ENCODE results near the gene ANGEL2. TPM values are rescaled to one million over a fixed set of nuclear protein-coding genes. Genes with fewer than 3 reads are reported as not detected.
"Not testable (repeated sequence)": the region's sequence is repeated elsewhere in the genome, so short reads cannot be mapped to it uniquely, and the experiment has no call there.

The ANGEL2 gene
- total and polyA plus RNA-seq, 5 donors from 2014 or later, result 25.2 to 57.3 (median 35.2) TPM

- no peak for ATAC-seq (ENCODE audit: low read depth in 2 of 2)
- Mint-ChIP-seq H3K4me3 (no peak overlapping the region), H3K27ac (no peak overlapping the region), H3K27me3 (peaks cover 62% of the 10 kb centered on the region), H3K36me3 (no peaks in the 10 kb centered on the region), H3K9me3 (peaks cover 0 to 4% (median 1%) of the 10 kb centered on the region in 7 donors), H3K4me1 (peaks cover 0 to 2% (median 0%) of the 10 kb centered on the region in 4 donors)
- no peak for DNase-seq
- no peaks in the 10 kb centered on the region for H3K4me1 ChIP-seq (ENCODE audit: control insufficient read depth, insufficient read depth, low read length, poor library complexity, severe bottlenecking)
- H3K27me3 ChIP-seq (ENCODE audit: control insufficient read depth, insufficient read depth, low read length), result peaks cover 8% of the 10 kb centered on the region
- H3K27ac ChIP-seq (ENCODE audit: insufficient read depth, low read length, poor library complexity, severe bottlenecking), result no peak overlapping the region
- no peak overlapping the region for H3K4me3 ChIP-seq (ENCODE audit: low read depth, low read length)
- no peaks in the 10 kb centered on the region for H3K36me3 ChIP-seq (ENCODE audit: control insufficient read depth, insufficient read depth, low read length)
- H3K9me3 ChIP-seq (ENCODE audit: control insufficient read depth in 2 of 2, low read length in 2 of 2), result no peaks in the 10 kb centered on the region
Observed at GRCh38 chr1:213041443-213041842, 25.8 kb upstream of the ANGEL2 start.

GRCh38 chr1:213035573-213035972, 19.9 kb upstream of the ANGEL2 start:
- H3K4me1 Mint-ChIP-seq, result no peaks in the 10 kb centered on the region
- no peak overlapping the region for H3K27ac Mint-ChIP-seq
- no peak overlapping the region for H3K4me3 Mint-ChIP-seq
- no peak for ATAC-seq (ENCODE audit: low read depth in 2 of 2)
- no peak overlapping the region for H3K27ac ChIP-seq (ENCODE audit: insufficient read depth, low read length, poor library complexity, severe bottlenecking)
- no peaks in the 10 kb centered on the region for H3K4me1 ChIP-seq (ENCODE audit: control insufficient read depth, insufficient read depth, low read length, poor library complexity, severe bottlenecking)
- no peaks in the 10 kb centered on the region for H3K9me3 ChIP-seq (ENCODE audit: control insufficient read depth in 2 of 2, low read length in 2 of 2)
- H3K9me3 Mint-ChIP-seq, result peaks cover 0 to 6% (median 0%) of the 10 kb centered on the region in 7 donors
- H3K36me3 Mint-ChIP-seq, result no peaks in the 10 kb centered on the region
- no peaks in the 10 kb centered on the region for H3K36me3 ChIP-seq (ENCODE audit: control insufficient read depth, insufficient read depth, low read length)
- peaks cover 18% of the 10 kb centered on the region for H3K27me3 ChIP-seq (ENCODE audit: control insufficient read depth, insufficient read depth, low read length)
- no peak overlapping the region for H3K4me3 ChIP-seq (ENCODE audit: low read depth, low read length)
- no peak for DNase-seq
- peaks cover 68% of the 10 kb centered on the region for H3K27me3 Mint-ChIP-seq

GRCh38 chr1:213034713-213035112, 19.0 kb upstream of the ANGEL2 start:
- no peaks in the 10 kb centered on the region for H3K36me3 Mint-ChIP-seq

GRCh38 chr1:213032651-213033050, 17.0 kb upstream of the ANGEL2 start:
- Mint-ChIP-seq H3K27me3 (peaks cover 84% of the 10 kb centered on the region), H3K27ac (no peak overlapping the region), H3K4me3 (no peak overlapping the region), H3K36me3 (no peaks in the 10 kb centered on the region), H3K4me1 (no peaks in the 10 kb centered on the region), H3K9me3 (peaks cover 0 to 4% (median 0%) of the 10 kb centered on the region in 7 donors)
- H3K4me3 ChIP-seq (ENCODE audit: low read depth, low read length), result no peak overlapping the region
- H3K4me1 ChIP-seq (ENCODE audit: control insufficient read depth, insufficient read depth, low read length, poor library complexity, severe bottlenecking), result no peaks in the 10 kb centered on the region
- H3K27ac ChIP-seq (ENCODE audit: insufficient read depth, low read length, poor library complexity, severe bottlenecking), result no peak overlapping the region
- peaks cover 13% of the 10 kb centered on the region for H3K27me3 ChIP-seq (ENCODE audit: control insufficient read depth, insufficient read depth, low read length)
- no peaks in the 10 kb centered on the region for H3K9me3 ChIP-seq (ENCODE audit: control insufficient read depth in 2 of 2, low read length in 2 of 2)
- DNase-seq (no peak), ATAC-seq (ENCODE audit: low read depth in 2 of 2) (no peak)
- no peaks in the 10 kb centered on the region for H3K36me3 ChIP-seq (ENCODE audit: control insufficient read depth, insufficient read depth, low read length)

More at GRCh38 chr1:213034713-213035112, 19.0 kb upstream of the ANGEL2 start:
- Mint-ChIP-seq H3K27ac (no peak overlapping the region), H3K9me3 (peaks cover 0 to 6% (median 0%) of the 10 kb centered on the region in 7 donors), H3K4me3 (no peak overlapping the region), H3K4me1 (no peaks in the 10 kb centered on the region), H3K27me3 (peaks cover 71% of the 10 kb centered on the region)
- no peak overlapping the region for H3K27ac ChIP-seq (ENCODE audit: insufficient read depth, low read length, poor library complexity, severe bottlenecking)
- ATAC-seq (ENCODE audit: low read depth in 2 of 2) (no peak), DNase-seq (no peak)
- H3K4me1 ChIP-seq (ENCODE audit: control insufficient read depth, insufficient read depth, low read length, poor library complexity, severe bottlenecking), result no peaks in the 10 kb centered on the region
- no peak overlapping the region for H3K4me3 ChIP-seq (ENCODE audit: low read depth, low read length)
- no peaks in the 10 kb centered on the region for H3K9me3 ChIP-seq (ENCODE audit: control insufficient read depth in 2 of 2, low read length in 2 of 2)
- peaks cover 15% of the 10 kb centered on the region for H3K27me3 ChIP-seq (ENCODE audit: control insufficient read depth, insufficient read depth, low read length)
- no peaks in the 10 kb centered on the region for H3K36me3 ChIP-seq (ENCODE audit: control insufficient read depth, insufficient read depth, low read length)

GRCh38 chr1:213027024-213027423, 11.4 kb upstream of the ANGEL2 start:
- not testable (repeated sequence) for H3K36me3 ChIP-seq (ENCODE audit: control insufficient read depth, insufficient read depth, low read length); H3K36me3 Mint-ChIP-seq; H3K9me3 ChIP-seq (ENCODE audit: control insufficient read depth in 2 of 2, low read length in 2 of 2); DNase-seq; H3K4me3 Mint-ChIP-seq; H3K4me3 ChIP-seq (ENCODE audit: low read depth, low read length); H3K4me1 Mint-ChIP-seq; H3K9me3 Mint-ChIP-seq; H3K4me1 ChIP-seq (ENCODE audit: control insufficient read depth, insufficient read depth, low read length, poor library complexity, severe bottlenecking); H3K27ac ChIP-seq (ENCODE audit: insufficient read depth, low read length, poor library complexity, severe bottlenecking); ATAC-seq (ENCODE audit: low read depth in 2 of 2); H3K27ac Mint-ChIP-seq
- peaks cover 11% of the 10 kb centered on the region for H3K27me3 ChIP-seq (ENCODE audit: control insufficient read depth, insufficient read depth, low read length)
- H3K27me3 Mint-ChIP-seq, result peaks cover 91% of the 10 kb centered on the region

- ATAC-seq (ENCODE audit: low read depth in 2 of 2), result no peak
- H3K27ac ChIP-seq (ENCODE audit: insufficient read depth, low read length, poor library complexity, severe bottlenecking), result no peak overlapping the region
- Mint-ChIP-seq H3K4me3 (no peak overlapping the region), H3K9me3 (no peaks in the 10 kb centered on the region), H3K4me1 (peaks cover 0 to 7% (median 2%) of the 10 kb centered on the region in 4 donors), H3K27me3 (peaks cover 52% of the 10 kb centered on the region), H3K36me3 (no peaks in the 10 kb centered on the region), H3K27ac (no peak overlapping the region)
- H3K9me3 ChIP-seq (ENCODE audit: control insufficient read depth in 2 of 2, low read length in 2 of 2), result no peaks in the 10 kb centered on the region
- H3K4me3 ChIP-seq (ENCODE audit: low read depth, low read length), result no peak overlapping the region
- no peak for DNase-seq
- no peaks in the 10 kb centered on the region for H3K36me3 ChIP-seq (ENCODE audit: control insufficient read depth, insufficient read depth, low read length)
- peaks cover 17% of the 10 kb centered on the region for H3K27me3 ChIP-seq (ENCODE audit: control insufficient read depth, insufficient read depth, low read length)
- peaks cover 6% of the 10 kb centered on the region for H3K4me1 ChIP-seq (ENCODE audit: control insufficient read depth, insufficient read depth, low read length, poor library complexity, severe bottlenecking)
Observed at GRCh38 chr1:213020016-213020415, 4.3 kb upstream of the ANGEL2 start.

- Mint-ChIP-seq H3K27ac (no peak overlapping the region), H3K4me1 (peaks cover 0 to 13% (median 6%) of the 10 kb centered on the region in 4 donors), H3K4me3 (peak overlapping the region in 1 of 4 donors; percentile 34), H3K27me3 (peaks cover 49% of the 10 kb centered on the region), H3K36me3 (no peaks in the 10 kb centered on the region), H3K9me3 (no peaks in the 10 kb centered on the region)
- Histone ChIP-seq H3K9me3 (ENCODE audit: control insufficient read depth in 2 of 2, low read length in 2 of 2) (no peaks in the 10 kb centered on the region), H3K27me3 (ENCODE audit: control insufficient read depth, insufficient read depth, low read length) (peaks cover 16% of the 10 kb centered on the region), H3K27ac (ENCODE audit: insufficient read depth, low read length, poor library complexity, severe bottlenecking) (no peak overlapping the region), H3K4me3 (ENCODE audit: low read depth, low read length) (no peak overlapping the region), H3K4me1 (ENCODE audit: control insufficient read depth, insufficient read depth, low read length, poor library complexity, severe bottlenecking) (peaks cover 12% of the 10 kb centered on the region), H3K36me3 (ENCODE audit: control insufficient read depth, insufficient read depth, low read length) (no peaks in the 10 kb centered on the region)
- ATAC-seq (ENCODE audit: low read depth in 2 of 2) (no peak), DNase-seq (no peak)
Observed at GRCh38 chr1:213019450-213019849, 3.8 kb upstream of the ANGEL2 start.

GRCh38 chr1:213017447-213018273, 2.0 kb upstream of the ANGEL2 start:
- H3K4me1 ChIP-seq (ENCODE audit: control insufficient read depth, insufficient read depth, low read length, poor library complexity, severe bottlenecking), result peaks cover 19% of the 10 kb centered on the region
- peaks cover 2% of the 10 kb centered on the region for H3K36me3 ChIP-seq (ENCODE audit: control insufficient read depth, insufficient read depth, low read length)
- H3K27me3 ChIP-seq (ENCODE audit: control insufficient read depth, insufficient read depth, low read length), result peaks cover 6% of the 10 kb centered on the region
- peaks cover 2% of the 10 kb centered on the region for H3K36me3 Mint-ChIP-seq
- peak overlapping the region in 3 of 4 donors; percentile 29 to 86 (median 46) for H3K4me3 Mint-ChIP-seq
- H3K4me1 Mint-ChIP-seq, result peaks cover 6 to 28% (median 21%) of the 10 kb centered on the region in 4 donors
- no peaks in the 10 kb centered on the region for H3K9me3 Mint-ChIP-seq
- no peaks in the 10 kb centered on the region for H3K9me3 ChIP-seq (ENCODE audit: control insufficient read depth in 2 of 2, low read length in 2 of 2)
- no peak for DNase-seq
- H3K27me3 Mint-ChIP-seq, result peaks cover 35% of the 10 kb centered on the region
- no peak overlapping the region for H3K27ac ChIP-seq (ENCODE audit: insufficient read depth, low read length, poor library complexity, severe bottlenecking)
- H3K27ac Mint-ChIP-seq, result no peak overlapping the region
- ATAC-seq (ENCODE audit: low read depth in 2 of 2), result no peak
- no peak overlapping the region for H3K4me3 ChIP-seq (ENCODE audit: low read depth, low read length)

Measured in CD4-positive, CD25-positive, alpha-beta regulatory T cell (primary cell).